ENCODE results near the gene S100A8. TPM values are rescaled to one million over a fixed set of nuclear protein-coding genes. Genes with fewer than 3 reads are reported as not detected.
A peak's percentile ranks its signal among the peaks of the same experiment; 100 is the strongest.

Gene S100A8
- total RNA-seq, 1 experiment from 2014 or later: 1.4 TPM

DNA sequence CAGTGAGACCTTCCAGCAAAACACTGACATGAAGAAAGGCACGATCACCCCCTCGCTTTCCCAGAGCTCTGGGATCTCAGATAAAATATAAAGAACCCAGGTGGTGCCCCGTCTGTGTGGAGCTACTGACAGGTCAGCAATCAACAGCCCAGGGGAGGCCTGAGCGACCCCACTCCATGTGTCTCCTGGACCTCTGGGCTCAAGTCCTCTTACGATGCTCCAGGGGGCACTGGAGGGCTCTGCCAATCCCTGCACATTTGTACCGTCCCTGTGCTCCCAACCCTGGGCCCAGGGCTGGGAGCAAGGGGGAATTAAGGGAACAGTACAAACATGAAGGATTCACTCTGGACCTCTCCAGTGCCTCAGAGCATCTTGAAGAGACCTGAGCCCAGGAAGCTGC is 37.9 kb upstream of the S100A8 start:
- ChIA-PET CTCF (no interaction called here), POLR2A (no interaction called here), RAD21 (ENCODE audit: low non-redundant PET in 1 of 2, low total read pairs in 2 of 2, uncharacterized antibody in 2 of 2, unreplicated experiment in 2 of 2) (no interaction called here)
- TF ChIP-seq EZH2phosphoT487 (IDR thresholded peaks at IDR 0.05; ENCODE audit: borderline replicate concordance): no peak
- no peak for TF ChIP-seq YY1 (IDR thresholded peaks at IDR 0.05; ENCODE audit: extremely low read depth, insufficient replicate concordance, low read depth, low read length)
- no peak for TF ChIP-seq JUND (IDR thresholded peaks at IDR 0.05)
- TF ChIP-seq, protein P1, sequence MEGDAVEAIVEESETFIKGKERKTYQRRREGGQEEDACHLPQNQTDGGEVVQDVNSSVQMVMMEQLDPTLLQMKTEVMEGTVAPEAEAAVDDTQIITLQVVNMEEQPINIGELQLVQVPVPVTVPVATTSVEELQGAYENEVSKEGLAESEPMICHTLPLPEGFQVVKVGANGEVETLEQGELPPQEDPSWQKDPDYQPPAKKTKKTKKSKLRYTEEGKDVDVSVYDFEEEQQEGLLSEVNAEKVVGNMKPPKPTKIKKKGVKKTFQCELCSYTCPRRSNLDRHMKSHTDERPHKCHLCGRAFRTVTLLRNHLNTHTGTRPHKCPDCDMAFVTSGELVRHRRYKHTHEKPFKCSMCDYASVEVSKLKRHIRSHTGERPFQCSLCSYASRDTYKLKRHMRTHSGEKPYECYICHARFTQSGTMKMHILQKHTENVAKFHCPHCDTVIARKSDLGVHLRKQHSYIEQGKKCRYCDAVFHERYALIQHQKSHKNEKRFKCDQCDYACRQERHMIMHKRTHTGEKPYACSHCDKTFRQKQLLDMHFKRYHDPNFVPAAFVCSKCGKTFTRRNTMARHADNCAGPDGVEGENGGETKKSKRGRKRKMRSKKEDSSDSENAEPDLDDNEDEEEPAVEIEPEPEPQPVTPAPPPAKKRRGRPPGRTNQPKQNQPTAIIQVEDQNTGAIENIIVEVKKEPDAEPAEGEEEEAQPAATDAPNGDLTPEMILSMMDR (IDR thresholded peaks at IDR 0.05 in 2 of 3, conservative IDR thresholded peaks at IDR 0.05 in 1 of 3; ENCODE audit: borderline replicate concordance in 1 of 3, insufficient read depth in 1 of 3, low read depth in 2 of 3, low read length in 2 of 3): peak in 2 of 3 experiments; percentile 19 to 21; a peak in 2 of 6 replicates
- no peak for TF ChIP-seq SP1 (IDR thresholded peaks at IDR 0.05; ENCODE audit: low read depth)
- TF ChIP-seq ZNF274 (IDR thresholded peaks at IDR 0.05; ENCODE audit: low read depth, low read length): no peak
- Histone ChIP-seq H4K20me1 (ENCODE audit: insufficient read depth) (no peaks in the 10 kb centered on the region), H3K4me1 (ENCODE audit: control insufficient read depth in 1 of 2, insufficient read depth in 2 of 2, low read length in 2 of 2) (no peaks in the 10 kb centered on the region), H3K9me2 (ENCODE audit: insufficient read depth) (no peaks in the 10 kb centered on the region), H3K4me3 (replicated peaks in 1 of 2; ENCODE audit: low read depth in 1 of 2, low read length in 2 of 2) (no peak overlapping the region), H3K4me2 (ENCODE audit: low read length) (no peak overlapping the region), H2AFZ (ENCODE audit: low read depth, low read length, poor library complexity, severe bottlenecking) (no peak overlapping the region), H3K27ac (ENCODE audit: low read depth, low read length) (no peak overlapping the region), H3K27me3 (ENCODE audit: insufficient read depth, low read length) (peaks cover 93% of the 10 kb centered on the region), H3K36me3 (ENCODE audit: control insufficient read depth in 1 of 2, insufficient read depth in 2 of 2, low read length in 2 of 2) (no peaks in the 10 kb centered on the region), H3K9ac (ENCODE audit: low read length) (no peak overlapping the region), H3K79me2 (ENCODE audit: insufficient read depth, low read length) (no peaks in the 10 kb centered on the region), H3K9me3 (ENCODE audit: control insufficient read depth in 1 of 2, insufficient read depth in 1 of 2, low read depth in 1 of 2, low read length in 2 of 2) (no peaks in the 10 kb centered on the region)
- BruUV-seq (replicated peaks): no TSS peak
- intact Hi-C loops (cut with micrococcal nuclease): no loop called here
- DNase-seq (ENCODE audit: low read depth, low spot score) (no peak), ATAC-seq (peak; percentile 53; the same call in 1 of the 2 replicates)

DNA sequence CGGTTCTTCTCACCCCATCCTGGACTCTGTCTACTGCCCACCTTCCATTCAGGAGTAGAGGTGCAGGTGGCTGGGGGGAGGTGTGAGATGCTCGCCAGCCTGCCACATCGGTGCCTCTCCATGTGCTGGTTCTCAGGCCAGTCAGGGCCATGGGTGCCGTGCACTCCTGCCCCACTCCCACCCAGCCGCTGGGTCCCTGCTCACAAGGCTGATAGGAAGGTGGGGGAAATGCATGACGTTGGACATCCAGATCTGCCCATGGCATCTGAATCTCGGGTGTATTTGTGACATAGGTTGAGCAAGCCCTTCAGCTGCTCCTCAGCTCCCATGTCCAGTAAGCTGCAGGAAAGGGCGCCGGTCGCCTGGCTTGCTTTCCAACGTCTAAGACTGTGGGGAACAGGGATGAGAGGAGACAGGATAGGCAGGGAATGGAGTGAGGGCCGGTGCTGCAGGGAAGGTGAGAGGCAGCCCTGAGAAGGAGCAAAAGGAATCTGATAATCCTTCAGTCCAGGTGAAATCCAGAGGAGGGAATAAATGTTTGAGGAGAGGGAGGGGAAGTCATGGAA is 37.3 kb upstream of the S100A8 start:
- H3K4me2 ChIP-seq (ENCODE audit: low read length): no peak overlapping the region
- no peaks in the 10 kb centered on the region for H3K36me3 ChIP-seq (ENCODE audit: control insufficient read depth in 1 of 2, insufficient read depth in 2 of 2, low read length in 2 of 2)
- no peaks in the 10 kb centered on the region for H3K79me2 ChIP-seq (ENCODE audit: insufficient read depth, low read length)
- no peak for ATAC-seq
- H3K27me3 ChIP-seq (ENCODE audit: insufficient read depth, low read length): peaks cover 88% of the 10 kb centered on the region
- no peak overlapping the region for H3K9ac ChIP-seq (ENCODE audit: low read length)
- H3K9me2 ChIP-seq (ENCODE audit: insufficient read depth): no peaks in the 10 kb centered on the region
- H3K4me3 ChIP-seq (replicated peaks in 1 of 2; ENCODE audit: low read depth in 1 of 2, low read length in 2 of 2): no peak overlapping the region
- ChIA-PET POLR2A (no interaction called here), RAD21 (ENCODE audit: low non-redundant PET in 1 of 2, low total read pairs in 2 of 2, uncharacterized antibody in 2 of 2, unreplicated experiment in 2 of 2) (no interaction called here), CTCF (no interaction called here)
- H2AFZ ChIP-seq (ENCODE audit: low read depth, low read length, poor library complexity, severe bottlenecking): no peak overlapping the region
- no peaks in the 10 kb centered on the region for H3K4me1 ChIP-seq (ENCODE audit: control insufficient read depth in 1 of 2, insufficient read depth in 2 of 2, low read length in 2 of 2)
- TF ChIP-seq, protein P1 (IDR thresholded peaks at IDR 0.05 in 2 of 3, conservative IDR thresholded peaks at IDR 0.05 in 1 of 3; ENCODE audit: borderline replicate concordance in 1 of 3, insufficient read depth in 1 of 3, low read depth in 2 of 3, low read length in 2 of 3): no peak
- no peak for TF ChIP-seq CEBPB (IDR thresholded peaks at IDR 0.05; ENCODE audit: low read depth)
- TF ChIP-seq POLR2A (IDR thresholded peaks at IDR 0.05; ENCODE audit: borderline replicate concordance, extremely low read depth, insufficient read depth, insufficient read length): no peak
- TF ChIP-seq, protein P2, sequence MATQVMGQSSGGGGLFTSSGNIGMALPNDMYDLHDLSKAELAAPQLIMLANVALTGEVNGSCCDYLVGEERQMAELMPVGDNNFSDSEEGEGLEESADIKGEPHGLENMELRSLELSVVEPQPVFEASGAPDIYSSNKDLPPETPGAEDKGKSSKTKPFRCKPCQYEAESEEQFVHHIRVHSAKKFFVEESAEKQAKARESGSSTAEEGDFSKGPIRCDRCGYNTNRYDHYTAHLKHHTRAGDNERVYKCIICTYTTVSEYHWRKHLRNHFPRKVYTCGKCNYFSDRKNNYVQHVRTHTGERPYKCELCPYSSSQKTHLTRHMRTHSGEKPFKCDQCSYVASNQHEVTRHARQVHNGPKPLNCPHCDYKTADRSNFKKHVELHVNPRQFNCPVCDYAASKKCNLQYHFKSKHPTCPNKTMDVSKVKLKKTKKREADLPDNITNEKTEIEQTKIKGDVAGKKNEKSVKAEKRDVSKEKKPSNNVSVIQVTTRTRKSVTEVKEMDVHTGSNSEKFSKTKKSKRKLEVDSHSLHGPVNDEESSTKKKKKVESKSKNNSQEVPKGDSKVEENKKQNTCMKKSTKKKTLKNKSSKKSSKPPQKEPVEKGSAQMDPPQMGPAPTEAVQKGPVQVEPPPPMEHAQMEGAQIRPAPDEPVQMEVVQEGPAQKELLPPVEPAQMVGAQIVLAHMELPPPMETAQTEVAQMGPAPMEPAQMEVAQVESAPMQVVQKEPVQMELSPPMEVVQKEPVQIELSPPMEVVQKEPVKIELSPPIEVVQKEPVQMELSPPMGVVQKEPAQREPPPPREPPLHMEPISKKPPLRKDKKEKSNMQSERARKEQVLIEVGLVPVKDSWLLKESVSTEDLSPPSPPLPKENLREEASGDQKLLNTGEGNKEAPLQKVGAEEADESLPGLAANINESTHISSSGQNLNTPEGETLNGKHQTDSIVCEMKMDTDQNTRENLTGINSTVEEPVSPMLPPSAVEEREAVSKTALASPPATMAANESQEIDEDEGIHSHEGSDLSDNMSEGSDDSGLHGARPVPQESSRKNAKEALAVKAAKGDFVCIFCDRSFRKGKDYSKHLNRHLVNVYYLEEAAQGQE (IDR thresholded peaks at IDR 0.05; ENCODE audit: low read depth): no peak
- no peak for TF ChIP-seq FOSL1 (IDR thresholded peaks at IDR 0.05; ENCODE audit: low read depth)
- no peak for TF ChIP-seq RAD21 (IDR thresholded peaks at IDR 0.05; ENCODE audit: low read depth)
- TF ChIP-seq POLR2AphosphoS5 (IDR thresholded peaks at IDR 0.05; ENCODE audit: low read depth, low read length): no peak
- TF ChIP-seq SP1 (IDR thresholded peaks at IDR 0.05; ENCODE audit: low read depth): no peak
- no peak for DNase-seq (ENCODE audit: low read depth, low spot score)
- no peaks in the 10 kb centered on the region for H4K20me1 ChIP-seq (ENCODE audit: insufficient read depth)
- intact Hi-C loops (cut with micrococcal nuclease): no loop called here
- no peak overlapping the region for H3K27ac ChIP-seq (ENCODE audit: low read depth, low read length)
- no peaks in the 10 kb centered on the region for H3K9me3 ChIP-seq (ENCODE audit: control insufficient read depth in 1 of 2, insufficient read depth in 1 of 2, low read depth in 1 of 2, low read length in 2 of 2)
- no TSS peak for BruUV-seq (replicated peaks)

Data from HCT116 (cell line).